Measurements from ENCODE around the gene ARFGEF2.

The ARFGEF2 gene

DNA sequence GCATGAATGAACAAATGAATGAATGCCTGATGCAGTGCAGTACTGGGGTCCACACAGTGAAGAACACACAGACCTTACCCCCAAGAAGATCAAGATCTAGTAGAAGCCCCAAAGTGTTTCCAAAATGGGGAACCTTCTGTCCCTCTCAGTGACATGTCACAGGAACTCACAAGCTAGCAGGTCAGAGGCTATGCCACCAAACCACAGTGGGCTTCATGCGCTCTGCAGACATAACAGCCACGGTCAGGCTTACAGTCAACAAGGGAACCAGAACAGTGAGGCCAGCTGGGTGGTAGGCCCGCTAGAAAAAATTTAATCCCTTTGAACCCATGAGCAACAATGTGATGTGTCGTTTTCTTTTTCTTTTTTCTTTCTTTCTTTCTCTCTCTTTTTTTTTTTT lies 20.2 kb upstream of the ARFGEF2 start:
- DNase-seq, result no peak

DNA sequence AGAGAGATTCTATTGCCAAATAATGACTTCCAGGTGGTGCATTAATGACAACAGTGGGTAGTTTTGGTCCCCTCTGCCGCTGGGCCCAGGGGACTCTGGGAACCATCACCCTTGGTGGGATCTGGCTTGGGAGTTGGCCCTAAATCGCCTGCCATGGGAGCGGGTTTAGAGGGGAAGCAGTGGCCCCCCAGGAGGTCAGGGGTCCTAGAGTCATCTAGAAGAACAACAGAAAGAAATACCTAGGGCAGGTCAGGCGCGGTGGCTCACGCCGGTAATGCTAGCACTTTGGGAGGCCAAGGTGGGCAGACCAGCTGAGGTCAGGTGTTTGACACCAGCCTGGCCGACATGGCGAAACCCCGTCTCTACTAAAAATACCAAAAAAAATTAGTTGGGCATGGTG lies 17.8 kb upstream of the ARFGEF2 start:
- no peak for DNase-seq

DNA sequence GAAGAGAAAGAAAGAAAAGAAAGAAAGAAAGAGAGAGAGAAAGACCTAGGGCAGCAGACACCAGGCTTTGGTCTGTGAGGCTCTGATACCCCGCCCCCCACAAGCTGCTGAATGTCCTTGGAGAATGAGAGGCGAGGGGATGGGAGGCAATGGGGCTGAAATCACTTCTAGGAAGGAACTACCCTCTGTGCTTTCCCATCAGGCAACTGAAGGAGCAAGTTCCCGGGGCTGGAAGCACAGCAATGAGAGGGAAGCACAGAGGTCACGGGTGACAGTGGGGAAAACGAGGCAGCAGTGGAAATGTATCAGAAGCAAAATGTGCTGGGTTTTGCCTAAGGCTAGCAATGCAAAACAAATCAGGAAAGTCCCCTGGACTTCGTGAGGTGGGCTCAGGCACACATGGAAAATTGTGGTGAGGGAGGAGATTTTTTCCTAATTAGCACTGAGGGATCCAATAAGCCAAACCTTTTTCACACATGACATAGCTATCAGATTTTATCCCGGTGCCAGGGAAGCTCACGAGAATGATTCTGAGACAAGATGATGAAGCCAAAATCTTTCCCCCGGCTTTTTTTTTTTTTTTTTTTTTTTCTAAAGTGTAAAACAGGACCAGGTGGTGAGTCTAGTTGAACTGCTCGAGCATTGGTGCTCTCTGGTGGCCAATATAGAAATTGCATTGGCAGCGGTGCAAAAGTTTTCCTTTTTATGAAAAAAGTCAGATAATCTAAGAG lies 16.8 kb upstream of the ARFGEF2 start:
- peak; percentile 63 for DNase-seq

DNA sequence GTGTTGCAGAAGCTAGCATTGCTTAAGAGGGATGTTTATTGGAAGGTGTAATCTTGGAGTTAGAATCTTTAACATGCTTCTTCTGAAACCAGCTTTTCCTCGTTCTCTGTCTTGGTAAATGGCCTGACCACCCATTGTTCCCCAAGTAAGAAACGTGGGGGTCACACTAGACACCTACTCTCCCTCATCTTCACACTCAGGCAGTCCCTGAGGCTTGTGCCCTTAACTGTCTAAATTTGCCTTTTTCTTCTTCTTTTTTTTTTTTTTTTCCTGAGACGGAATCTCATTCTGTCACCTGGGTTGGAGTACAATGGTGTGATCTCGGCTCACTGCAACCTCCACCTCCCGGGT lies 16.2 kb upstream of the ARFGEF2 start:
- DNase-seq, result no peak

DNA sequence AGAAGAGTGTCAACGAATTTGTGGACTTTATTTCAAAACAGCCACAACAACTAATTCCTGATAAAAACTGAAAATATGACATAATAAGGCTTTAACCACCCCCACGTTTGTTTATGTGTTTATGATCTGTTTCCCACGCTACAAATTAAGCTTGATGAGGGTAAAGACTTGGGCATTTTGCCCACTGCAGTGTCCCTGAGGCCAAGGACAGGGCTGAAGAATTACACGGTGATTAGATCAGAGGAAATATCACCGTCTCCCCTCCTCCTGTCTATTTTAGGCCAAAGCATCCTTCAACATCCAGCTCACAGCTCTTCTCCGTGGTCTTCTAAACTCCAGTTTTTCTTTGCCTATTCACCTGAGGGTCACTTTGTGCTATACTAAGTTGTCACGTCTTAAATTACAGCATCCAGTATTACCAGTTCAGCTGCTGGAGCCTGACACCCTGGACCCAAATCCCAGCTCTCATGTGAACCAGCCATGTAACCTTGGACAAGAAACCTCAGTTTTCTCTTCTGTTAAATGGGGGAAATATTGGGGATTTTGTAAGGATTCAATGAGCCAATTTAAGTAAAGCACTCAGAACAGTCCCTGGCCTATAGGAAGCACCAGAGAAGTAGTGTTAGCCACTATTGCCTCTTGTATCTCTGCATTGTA lies 15.2 kb upstream of the ARFGEF2 start:
- DNase-seq, result no peak

DNA sequence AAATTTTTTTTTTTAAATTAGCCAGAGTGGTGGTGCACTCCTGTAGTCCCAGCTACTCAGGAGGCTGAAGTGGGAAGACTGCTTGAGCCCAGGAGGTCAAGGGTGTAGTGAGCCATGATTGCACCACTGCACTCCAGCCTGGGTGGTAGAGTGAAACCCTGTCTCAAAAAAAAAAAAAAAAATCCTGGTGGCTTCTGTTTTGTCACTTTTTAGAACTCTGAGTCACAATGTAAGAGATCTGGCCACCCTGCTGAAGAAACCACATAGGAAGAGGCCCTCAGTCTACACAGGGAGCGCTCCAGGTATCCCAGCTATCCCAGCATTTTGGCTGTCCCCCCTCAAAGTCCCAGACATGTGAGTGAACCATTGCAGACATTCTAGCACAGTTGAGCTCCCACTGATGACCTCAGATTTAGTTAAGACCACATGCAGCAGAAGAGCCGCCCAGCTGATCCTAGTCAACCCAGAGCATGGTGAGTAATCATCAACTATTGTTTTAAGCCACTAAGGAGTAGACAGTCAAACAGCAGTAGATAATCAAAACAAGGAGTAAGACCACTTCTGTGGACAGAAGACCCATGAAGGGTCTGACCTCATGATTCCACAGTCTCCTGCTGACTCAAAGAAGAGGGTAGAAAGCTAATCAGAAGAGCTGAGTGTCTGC lies 12.7 kb upstream of the ARFGEF2 start:
- no peak for DNase-seq

DNA sequence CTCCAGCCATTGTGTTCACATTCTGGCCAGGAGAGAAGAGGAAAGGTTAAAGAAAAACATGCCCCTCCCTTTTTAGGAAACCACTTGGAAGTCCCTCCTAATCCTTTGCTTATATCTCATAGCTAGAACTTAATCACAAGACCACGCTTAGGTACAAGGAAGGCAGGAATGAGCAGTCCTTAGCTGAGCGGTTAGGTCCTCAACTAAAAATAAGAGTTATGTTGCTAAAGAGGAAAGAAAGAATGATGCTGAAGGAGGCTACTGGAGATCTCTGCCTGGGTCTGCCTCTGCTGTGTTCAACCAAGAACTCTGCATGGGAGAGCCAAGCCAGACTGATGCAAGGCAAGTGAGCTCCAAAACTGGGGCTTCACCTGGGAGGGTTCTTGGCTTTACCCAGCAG lies 11.6 kb upstream of the ARFGEF2 start:
- no peak for DNase-seq

DNA sequence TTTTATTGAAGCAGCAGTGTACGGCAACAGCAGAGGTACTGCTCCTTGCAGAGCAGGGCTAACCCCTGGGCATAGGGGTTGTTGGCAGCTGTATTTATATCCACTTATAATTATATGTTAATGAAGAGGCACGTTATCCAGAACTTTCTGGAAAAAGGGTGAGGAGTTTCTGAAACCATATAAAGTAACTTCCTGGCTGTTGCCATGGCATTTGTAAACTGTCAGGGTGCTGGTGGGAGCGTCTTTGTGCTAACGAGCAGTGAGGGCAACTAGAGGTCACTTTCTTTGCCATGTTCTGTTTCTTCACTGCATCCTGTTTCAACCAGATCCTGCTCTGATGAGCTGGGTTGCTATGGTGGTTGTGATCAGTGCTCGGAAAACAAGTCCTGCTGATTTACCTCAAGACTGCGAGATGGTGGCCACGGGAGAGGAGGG lies 11.1 kb upstream of the ARFGEF2 start:
- no peak for DNase-seq

DNA sequence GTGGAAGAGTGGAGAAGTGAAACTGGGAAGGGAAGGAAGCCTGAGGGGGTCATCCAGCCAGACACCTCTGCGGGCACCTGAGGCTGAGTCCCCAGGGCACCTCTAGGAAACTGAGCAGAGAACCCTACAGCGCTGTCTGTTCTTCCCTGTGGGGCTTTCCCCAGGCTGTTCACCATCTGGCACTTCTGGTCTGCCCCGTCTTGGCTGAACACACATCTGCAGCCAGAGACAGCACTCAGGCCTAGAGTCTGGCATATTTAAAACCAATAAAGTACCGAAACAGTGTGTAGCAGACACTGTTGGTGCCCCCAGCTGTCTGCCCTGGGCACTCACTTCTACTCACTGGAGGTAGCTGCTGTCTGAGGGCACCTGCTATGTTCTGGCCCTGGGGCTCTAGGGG lies 9.4 kb upstream of the ARFGEF2 start:
- no peak for DNase-seq

DNA sequence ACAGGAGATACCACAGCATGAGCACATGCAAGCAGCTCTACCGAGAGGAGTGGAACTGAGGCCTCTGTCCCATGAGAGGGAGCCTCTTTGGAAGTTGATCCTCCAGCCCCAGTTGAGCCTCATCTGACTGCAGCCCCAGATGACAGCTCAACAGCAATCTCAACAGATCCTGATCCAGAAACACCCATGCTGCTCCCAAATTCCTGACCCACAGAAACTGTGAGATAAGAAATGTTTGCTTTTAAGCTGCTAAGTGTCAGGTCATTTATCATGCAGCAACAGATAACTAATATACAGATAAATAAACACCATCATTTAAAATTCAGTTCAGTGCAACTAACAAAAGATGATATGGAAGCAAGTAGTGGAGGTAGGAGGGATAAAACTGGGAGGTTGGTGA lies 4.8 kb upstream of the ARFGEF2 start:
- DNase-seq, result no peak

DNA sequence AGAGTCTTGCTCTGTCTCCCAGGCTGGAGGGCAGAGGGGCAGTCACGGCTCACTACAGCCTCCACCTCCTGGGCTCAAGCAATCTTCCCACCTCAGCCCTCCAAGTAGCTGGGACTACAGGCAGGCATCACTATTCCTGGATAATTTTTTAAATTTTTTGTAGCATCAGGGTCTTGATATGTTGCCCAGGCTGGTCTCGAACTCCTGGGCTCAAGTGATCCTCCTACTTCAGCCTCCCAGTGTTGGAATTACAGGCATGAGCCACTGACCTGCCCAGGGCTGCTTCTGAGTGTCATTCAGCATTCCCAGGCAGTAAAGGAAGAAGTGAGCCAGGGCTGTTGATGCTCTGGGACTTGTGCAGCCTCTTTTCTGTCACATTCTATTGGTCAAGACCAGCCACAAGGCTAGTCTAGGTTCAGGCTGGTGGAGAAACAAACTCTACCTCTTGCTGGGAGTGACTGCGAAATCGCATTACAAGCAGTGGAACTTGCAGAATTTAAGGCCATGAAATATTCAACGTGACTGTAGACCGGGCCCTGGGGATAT lies 2.1 kb upstream of the ARFGEF2 start:
- DNase-seq, result no peak

DNA sequence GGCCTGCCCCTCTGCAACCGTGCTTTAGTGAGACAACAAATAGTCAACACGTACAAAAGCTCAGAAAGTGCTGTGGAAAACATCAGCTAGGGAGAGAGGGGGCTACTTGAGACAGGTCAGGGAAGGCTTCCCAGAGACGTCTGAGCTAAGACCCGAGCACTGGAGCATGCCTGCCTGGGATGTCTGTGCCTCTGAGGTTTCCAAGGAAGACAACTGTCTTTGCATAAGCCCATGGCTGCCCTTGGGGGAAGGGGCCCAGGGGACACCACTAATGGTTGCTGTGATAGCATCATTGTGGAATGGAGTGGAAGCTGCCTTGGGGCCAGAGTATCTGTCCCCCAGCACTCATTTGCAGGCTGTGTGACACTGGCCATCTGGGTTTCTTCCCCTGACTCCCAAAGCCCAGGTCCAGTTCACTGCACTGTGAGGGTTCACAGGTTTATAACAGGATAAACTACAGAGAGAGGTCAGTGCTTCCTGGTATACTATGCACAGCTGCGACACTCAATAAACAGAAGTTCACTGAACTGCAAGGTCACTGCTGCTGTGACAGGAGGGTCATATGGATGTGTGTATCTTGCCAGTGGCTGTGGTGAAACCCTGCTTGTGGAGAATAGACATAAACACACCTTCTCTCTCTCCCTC lies 1.5 kb upstream of the ARFGEF2 start:
- no peak for DNase-seq

DNA sequence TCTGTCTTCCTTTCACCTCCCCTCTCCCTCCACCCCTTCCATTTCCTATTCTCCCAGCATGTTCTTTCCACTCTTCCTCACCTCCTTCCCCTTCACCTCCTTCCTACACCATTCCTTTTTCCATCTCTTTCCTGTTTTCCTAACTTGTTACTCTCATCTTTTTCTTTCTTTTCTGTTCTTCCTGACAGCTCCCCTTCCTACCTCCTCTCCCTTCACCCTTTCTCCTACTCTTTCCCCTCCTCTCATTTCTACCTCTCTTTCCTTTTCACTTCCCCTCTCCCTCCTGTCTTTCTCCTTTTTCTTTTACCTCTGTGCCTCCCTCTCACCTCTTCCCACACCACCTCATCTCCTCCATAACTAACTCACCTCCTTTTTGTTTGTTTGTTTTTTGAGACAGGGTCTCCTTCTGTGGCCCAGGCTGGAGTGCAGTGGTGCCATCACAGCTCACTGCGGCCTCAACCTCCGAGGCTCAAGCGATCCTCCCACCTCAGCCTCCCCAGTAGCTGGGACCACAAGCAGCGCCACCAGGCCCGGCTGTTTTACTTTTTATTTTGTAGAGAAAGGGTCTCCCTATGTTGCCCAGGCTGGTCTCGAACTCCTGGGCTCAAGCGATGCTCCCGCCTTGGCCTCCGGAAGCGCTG lies 864 bp upstream of the ARFGEF2 start:
- DNase-seq, result no peak

DNA sequence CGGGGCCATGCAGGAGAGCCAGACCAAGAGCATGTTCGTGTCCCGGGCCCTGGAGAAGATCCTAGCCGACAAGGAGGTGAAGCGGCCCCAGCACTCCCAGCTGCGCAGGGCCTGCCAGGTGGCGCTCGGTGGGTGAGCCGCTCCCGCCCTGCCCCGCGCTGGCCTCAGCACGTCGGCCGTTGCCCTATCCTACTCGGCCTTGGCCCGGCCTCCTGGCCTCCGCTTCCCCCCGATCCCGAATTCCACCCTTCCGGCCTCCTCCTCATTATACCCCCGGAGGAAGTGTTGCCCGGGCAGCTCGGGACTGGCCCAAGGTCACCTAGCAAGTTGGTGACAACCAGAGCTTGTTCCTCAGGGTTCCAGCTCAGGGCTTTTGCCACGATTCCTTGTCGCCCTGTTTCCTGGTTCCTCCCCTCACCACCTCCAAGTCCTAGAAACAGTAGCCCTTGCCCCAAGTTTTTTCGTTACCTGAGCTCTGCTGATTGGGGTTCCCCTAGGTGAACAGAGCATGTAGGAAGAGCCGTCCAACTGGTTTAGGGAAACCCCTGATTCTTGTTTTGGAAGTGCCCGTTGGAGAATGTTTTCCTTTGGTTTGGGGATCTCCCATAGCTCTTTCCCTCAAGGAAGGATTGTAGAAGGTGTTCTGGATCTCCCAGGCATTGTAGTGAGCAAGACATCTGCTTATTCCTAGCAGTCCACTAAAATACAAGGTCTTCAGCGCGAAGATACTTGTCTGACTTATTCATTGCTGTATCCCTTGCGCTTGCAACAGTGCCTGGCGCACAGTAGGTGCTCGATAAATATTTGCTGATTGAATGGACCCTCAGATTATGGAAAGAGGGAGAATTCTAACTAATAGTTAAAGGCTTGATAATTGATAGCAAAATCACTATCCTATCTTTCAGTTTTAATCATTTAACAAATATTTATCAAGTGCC lies 641 bp downstream of the ARFGEF2 start:
- no peak for DNase-seq

DNA sequence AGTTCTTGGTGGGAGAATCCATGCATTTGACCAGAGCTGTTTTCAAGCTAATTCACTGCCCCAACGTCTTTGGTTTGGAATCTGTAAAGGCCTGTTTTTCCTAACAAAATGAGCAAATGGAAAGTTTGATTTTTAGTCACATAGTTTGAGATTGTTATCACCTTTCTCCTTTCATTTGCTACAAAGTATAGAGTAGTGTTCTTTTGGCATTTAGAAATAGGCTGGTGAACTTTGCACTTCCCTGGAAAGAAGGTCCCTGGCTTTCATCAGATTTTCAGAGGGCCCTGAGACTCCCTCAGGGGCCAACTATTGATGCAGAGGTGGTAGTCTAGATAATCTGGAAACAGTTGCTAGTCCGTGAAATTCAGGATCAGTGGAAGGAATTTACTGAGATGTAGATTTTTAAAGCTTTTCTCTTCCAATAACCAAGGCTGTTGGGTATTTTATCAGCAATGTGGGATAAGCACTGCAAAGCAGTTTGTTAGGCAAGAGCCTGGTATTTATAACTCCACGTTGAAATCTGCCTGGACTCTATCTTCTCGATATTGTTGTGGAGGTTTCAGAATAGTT lies 1.7 kb downstream of the ARFGEF2 start:
- DNase-seq, result no peak

DNA sequence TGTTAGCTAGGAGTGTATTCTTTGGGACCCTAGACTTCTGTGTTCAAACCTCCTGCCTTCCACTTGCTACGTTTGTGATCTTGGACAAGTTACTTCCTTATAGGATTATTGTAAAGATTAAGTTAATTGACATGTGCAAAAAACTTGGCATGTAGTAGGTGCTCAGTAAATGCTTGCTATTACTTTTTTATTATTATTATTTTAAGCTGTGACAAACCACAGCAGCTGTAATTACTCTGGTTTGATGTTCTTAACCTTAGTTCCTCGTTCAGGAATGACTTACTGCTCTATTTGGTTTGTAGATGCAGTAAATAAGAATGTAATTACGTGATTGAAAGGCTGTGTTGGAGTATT lies 3.2 kb downstream of the ARFGEF2 start:
- no peak for DNase-seq

DNA sequence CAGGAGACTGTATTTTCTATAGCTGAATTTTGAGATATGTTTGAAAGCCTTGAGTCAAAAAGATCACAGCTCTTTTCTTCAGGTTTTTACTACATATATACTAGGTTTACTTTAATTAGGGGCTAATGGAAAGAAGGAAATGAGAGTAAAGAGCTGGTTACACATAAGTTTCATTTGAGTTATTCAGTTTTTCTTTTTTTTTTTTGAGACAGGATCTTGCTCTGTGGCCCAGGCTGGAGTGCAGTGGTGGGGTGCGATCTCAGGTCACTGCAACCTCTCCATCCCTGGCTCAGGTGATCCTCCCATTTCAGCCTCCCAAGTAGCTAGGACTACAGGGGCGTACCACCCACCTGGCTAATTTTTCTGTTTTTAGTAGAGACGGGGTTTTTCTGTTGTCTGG lies 4.8 kb downstream of the ARFGEF2 start:
- no peak for DNase-seq

DNA sequence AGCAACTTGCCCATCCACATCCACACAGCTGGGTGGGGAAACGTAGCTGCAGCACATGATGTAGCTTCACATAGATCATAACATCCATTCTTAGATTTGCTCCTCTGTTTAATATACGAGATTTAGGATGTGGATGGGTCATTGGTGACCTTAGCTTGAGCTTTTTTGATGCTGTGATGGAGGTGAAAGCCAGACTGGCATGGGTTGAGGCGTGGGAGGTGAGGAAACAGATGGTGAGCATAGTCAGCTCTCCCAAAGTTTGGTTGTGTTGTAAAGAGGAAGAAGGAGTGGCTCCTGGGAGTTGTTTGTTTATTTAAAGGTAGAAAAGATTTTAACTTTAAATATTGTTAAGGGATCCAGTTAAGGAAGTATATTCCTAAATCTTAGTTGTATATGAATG lies 5.3 kb downstream of the ARFGEF2 start:
- no peak for DNase-seq

DNA sequence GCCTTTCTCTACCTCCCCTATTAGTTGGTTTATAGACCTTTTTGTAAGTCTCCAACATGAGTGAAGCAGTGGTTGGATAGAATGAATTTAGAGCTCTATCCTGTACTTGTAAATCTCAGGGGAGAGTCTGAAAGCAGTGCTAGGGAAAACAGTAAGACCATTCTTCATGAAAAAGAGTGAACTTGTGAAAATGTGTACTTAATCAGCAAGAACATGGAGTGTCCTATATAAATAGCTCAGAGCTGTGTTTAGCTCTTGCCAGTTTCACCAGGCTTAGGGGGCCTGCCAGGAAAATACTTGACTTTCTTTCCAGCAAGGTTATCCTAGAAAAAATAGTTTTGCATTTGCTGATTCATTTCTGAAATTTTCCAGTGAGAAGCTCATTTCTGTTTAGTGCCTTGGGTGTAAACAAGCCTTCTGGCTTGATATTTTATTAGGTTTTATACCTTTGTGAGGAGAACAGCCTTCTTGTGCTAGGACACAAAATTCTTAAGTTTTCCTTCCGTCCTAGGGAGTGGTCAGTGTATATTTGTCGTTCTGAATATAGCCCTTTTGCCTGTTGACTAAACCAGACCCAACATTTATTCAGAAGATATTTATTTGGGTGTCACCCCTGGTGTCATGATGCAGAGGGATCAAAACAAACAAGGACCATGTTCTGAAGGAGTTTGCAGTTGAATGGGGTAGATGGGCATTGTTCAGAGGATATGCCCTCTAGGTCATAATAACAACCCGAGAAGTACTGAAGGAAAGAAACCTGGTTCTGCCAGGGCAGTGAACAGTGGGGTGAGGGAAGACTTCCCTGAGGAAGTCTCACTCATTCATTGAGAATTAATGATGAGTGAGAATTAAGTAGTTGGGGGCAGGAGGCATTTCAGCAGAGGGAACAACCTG lies 7.6 kb downstream of the ARFGEF2 start:
- no peak for DNase-seq

DNA sequence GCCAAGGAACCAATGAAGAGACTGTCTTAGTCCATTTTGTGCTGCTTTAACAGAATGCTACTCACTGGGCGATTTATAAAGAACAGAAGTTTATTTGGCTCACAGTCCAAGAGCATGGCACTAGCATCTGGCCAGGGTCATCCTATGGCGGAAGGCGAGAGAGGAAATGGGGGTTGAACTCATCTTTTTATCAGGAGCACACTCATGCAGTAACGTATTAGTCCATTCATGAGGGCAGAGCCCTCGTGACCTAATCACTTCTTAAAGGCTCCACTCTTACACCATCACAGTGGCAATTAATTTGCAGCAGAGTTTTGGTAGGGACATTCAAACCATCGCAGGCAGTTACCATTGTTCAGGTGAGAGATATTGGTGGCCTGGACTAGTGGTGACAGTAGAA lies 8.5 kb downstream of the ARFGEF2 start:
- DNase-seq, result no peak

DNA sequence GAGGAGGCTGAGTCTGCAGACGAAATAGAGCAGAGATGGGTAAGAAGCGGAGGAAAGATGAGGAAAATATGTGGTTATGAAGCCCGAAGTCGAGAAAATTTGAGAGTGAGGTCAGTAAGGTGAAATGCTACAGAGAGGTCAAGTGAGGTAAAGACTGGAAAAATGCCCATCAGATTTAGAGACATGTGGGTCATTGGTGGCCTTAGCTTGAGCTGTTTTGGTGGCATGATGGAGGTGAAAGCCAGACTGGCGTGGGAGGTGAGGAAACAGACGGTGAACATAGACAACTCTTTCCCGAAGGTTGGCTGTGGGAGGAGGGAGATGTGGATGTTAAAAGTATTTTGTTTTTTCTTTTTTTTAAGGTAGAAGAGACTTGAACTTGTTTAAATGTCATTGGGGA lies 9.4 kb downstream of the ARFGEF2 start:
- no peak for DNase-seq
